ENCODE results near the gene HOXC12. TPM values are rescaled to one million over a fixed set of nuclear protein-coding genes. Genes with fewer than 3 reads are reported as not detected.

Gene HOXC12
- total RNA-seq, 1 donor = under 0.01 TPM

DNA sequence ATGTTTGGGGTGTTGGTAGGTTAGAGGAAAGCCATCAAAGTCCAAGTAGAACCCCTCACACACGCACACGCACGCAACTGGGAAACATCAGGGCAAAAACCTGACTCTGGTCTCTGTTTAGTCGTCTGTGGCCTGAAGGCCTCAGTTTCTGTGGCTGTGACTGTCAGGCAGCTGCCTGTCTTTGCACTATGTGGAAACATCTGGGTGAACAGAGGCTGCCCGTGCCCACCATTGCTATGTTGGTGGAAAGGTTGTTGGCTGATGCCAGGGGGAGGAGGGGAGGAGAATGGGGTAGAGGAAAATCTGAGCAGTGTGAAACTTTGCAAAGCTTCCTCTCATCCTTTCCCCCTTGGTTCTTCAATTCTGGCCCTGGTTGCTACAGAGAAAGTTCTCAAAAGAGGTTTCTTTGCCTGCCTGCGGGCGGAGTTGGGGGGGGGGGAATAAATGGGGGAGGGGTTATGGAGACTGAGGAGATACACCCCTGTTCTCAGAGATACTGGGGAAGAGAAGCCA is 37.7 kb downstream of the HOXC12 start:
- no peak overlapping the region for H3K4me3 ChIP-seq (ENCODE audit: low read depth, low read length)
- DNase-seq (ENCODE audit: low read depth) = no peak
- TF ChIP-seq, protein P1, sequence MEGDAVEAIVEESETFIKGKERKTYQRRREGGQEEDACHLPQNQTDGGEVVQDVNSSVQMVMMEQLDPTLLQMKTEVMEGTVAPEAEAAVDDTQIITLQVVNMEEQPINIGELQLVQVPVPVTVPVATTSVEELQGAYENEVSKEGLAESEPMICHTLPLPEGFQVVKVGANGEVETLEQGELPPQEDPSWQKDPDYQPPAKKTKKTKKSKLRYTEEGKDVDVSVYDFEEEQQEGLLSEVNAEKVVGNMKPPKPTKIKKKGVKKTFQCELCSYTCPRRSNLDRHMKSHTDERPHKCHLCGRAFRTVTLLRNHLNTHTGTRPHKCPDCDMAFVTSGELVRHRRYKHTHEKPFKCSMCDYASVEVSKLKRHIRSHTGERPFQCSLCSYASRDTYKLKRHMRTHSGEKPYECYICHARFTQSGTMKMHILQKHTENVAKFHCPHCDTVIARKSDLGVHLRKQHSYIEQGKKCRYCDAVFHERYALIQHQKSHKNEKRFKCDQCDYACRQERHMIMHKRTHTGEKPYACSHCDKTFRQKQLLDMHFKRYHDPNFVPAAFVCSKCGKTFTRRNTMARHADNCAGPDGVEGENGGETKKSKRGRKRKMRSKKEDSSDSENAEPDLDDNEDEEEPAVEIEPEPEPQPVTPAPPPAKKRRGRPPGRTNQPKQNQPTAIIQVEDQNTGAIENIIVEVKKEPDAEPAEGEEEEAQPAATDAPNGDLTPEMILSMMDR (IDR thresholded peaks at IDR 0.05; ENCODE audit: insufficient read depth, low read depth, low read length) = no peak

DNA sequence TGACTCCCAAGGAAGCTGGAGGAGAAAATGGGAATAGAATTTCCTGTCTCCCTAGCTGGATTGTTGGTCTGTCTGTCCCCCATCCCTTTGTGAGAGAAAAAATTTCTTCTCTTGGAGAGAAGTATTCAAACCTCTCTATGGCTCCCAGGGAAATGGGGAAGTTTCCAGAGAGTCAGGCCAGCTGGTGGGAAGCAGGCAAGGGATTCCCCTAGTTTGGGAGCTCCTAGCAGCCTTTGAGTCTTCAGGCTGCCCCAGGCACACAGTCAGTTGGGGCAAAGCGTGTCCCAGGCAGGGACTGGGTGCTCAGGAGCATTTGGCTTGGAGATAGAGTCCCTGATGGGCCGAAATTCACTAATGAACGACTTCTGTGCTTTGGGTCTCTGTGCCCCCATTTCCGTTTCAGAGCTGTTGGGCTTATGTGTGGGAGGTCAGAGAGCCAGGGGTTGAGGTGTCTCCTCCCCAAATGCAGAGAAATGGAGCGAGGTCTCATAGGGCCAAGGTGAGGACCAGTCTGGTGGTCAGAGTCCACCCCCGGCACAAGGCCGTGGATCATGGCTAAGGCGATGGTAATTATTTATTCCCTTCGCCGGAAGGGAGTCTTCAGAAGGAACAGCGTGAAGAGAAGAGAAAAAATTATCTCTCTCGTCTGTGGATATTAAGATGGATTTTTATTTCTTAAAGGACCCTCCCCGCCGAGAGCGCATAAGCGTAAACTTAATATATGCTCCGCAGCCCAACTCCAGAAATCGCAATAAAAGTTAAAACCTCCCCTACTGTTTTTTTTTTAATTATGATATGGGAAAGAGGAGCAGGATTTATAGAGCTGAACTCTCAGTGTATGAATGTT is 38.7 kb downstream of the HOXC12 start:
- DNase-seq (ENCODE audit: low read depth) = no peak
- H3K4me3 ChIP-seq (ENCODE audit: low read depth, low read length) = no peak overlapping the region
- TF ChIP-seq, protein P1 (IDR thresholded peaks at IDR 0.05; ENCODE audit: insufficient read depth, low read depth, low read length) = no peak

DNA sequence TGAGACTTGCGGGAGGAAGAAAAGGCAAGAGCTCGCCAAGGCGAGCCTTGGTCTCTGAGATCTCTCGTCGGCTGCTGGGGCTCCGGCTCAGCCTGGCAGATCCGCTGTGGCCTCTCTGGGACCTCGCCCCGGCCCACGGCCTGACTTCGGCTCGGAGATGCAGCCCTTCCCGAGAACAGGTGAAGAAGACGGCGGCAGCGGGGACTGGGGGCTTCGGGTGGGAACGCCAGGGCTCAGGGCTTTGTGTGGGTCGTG is 39.2 kb downstream of the HOXC12 start:
- TF ChIP-seq, protein P1 (IDR thresholded peaks at IDR 0.05; ENCODE audit: insufficient read depth, low read depth, low read length) = no peak
- peak overlapping the region; percentile 60 for H3K4me3 ChIP-seq (ENCODE audit: low read depth, low read length)
- DNase-seq (ENCODE audit: low read depth) = no peak

DNA sequence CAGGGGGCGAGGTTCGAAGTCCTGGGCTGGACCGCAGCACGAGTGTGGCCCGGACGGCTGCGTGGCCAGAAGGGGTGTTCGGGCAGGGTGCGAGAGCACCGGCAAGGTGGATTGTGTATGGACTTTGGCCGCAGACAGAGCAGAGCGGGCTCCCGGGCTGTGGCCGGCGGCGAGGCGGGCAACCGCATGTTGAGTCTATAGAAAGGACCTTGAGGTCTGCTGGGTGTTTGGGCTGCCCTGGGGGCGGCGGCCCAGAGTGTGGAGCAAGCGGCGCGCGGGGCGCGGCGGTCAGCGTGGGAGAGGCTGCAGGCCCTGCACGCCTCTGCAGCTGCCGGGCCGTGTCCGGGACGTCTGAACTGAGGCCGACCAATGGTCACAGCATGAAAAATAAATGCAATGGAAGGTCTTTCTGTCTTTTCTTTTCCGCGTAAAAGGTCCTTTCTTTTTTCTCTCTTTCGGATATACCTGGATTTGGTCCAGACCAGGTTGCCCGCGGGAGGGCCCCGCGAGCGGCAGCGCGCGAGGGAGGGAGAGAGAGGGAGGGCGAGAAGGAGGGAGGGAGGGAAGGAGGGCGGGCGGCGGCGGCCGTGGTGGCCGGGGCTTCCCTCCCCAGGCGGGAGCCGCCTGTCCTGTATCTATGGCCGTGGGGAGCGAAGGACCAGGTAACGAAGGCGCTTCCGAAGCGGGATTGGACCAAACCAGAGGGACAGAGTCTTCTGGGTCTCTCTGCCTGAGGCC is 39.7 kb downstream of the HOXC12 start:
- peak overlapping the region; percentile 60 for H3K4me3 ChIP-seq (ENCODE audit: low read depth, low read length)
- TF ChIP-seq, protein P1 (IDR thresholded peaks at IDR 0.05; ENCODE audit: insufficient read depth, low read depth, low read length) = no peak
- DNase-seq (ENCODE audit: low read depth) = peak; percentile 54

DNA sequence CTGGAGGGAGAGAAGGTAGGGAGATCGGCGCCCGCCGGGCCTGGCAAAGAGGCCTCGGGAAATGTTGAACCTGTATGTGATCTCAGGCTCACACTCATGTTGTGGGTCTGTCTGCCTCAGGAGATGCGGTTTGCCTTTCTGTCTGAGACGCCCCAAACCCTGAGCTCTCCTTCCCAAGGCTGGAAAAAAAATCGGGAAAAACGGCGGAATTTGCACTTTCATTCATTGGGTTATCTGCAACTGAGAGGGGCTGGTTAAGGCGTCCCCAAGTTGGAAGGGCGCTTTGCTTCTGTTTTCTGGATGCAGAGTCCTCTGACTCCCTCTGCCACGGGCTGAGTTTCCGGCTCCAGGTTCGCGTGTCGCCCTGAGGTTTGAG is 40.3 kb downstream of the HOXC12 start:
- no peak for DNase-seq (ENCODE audit: low read depth)
- H3K4me3 ChIP-seq (ENCODE audit: low read depth, low read length) = peak overlapping the region; percentile 60
- TF ChIP-seq, protein P1 (IDR thresholded peaks at IDR 0.05; ENCODE audit: insufficient read depth, low read depth, low read length) = no peak

DNA sequence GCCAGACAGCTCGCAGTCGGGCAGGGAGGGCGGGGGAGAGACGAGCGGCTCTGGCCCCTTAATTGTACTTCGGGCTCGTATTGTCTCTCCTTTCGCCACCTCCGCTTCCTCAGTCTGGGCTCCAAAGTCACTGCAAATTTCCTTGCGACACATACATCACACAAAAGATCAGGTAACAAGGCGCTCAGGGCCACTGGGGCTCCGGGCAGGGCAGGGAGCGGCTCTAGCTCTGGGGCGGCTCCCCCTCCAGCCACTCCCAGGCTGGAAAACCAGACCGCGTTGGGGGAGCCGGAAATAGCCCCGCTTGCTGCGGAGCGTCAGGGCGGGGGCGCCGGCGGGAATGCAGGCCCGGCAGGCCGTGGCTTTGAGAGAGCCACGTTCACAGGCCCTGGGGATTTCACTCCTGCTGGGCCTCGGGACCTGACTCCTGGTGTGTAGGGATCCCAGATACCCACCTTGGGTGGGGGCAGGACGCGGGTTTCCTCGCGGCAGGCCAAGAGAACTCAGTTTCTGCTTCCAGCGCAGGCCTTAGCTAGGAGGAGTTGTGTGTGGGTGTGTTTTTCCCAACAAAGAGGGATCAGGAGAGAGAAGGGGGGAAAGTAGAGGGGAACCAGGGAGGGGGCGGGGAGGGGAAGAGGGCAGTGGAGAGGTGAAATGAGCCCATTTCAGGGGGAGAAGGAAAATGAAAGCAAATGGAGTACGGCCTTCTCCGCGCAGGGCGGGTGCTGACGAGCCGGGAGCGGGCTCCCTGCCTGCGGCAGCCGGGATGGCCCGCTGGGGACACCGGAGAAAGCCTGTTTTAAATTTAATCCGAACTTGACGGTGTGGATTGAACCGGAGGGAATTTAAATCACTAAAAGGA is 40.9 kb downstream of the HOXC12 start:
- TF ChIP-seq, protein P1 (IDR thresholded peaks at IDR 0.05; ENCODE audit: insufficient read depth, low read depth, low read length) = no peak
- peak; percentile 79 for DNase-seq (ENCODE audit: low read depth)
- peak overlapping the region; percentile 60 for H3K4me3 ChIP-seq (ENCODE audit: low read depth, low read length)
